CD4-positive, alpha-beta T cell treated with Interleukin-6 at 100 ng/mL for 8 hours (primary cell): ENCODE measurements around the gene CHRND.
"Not testable (repeated sequence)": the region's sequence is repeated elsewhere in the genome, so short reads cannot be mapped to it uniquely, and the experiment has no call there.

Source experiments
- DNase-seq: peaks from one replicate; pipeline ENCODE4 v3.0.0-alpha.2; 2020; ENCODE audit warnings: mixed read lengths, low spot score

Gene CHRND

GRCh38 chr2:232528746-232529460 lies 2.9 kb downstream of the CHRND start:
- no peak for DNase-seq

- DNase-seq, result no peak
Measured at GRCh38 chr2:232529806-232530547, 4.0 kb downstream of the CHRND start.

GRCh38 chr2:232530626-232531260 lies 4.8 kb downstream of the CHRND start:
- no peak for DNase-seq

GRCh38 chr2:232532419-232532818 lies 6.5 kb downstream of the CHRND start:
- DNase-seq, result no peak

GRCh38 chr2:232532821-232533220 lies 6.9 kb downstream of the CHRND start:
- DNase-seq, result not testable (repeated sequence)

GRCh38 chr2:232533944-232534710 lies 8.2 kb downstream of the CHRND start:
- DNase-seq, result no peak

GRCh38 chr2:232534940-232535651 lies 9.1 kb downstream of the CHRND start:
- DNase-seq, result no peak

- no peak for DNase-seq
Measured at GRCh38 chr2:232535761-232536530, 10.0 kb downstream of the CHRND start.

- no peak for DNase-seq
Measured at GRCh38 chr2:232537079-232537478, 11.1 kb downstream of the CHRND start.

GRCh38 chr2:232537499-232537898 lies 11.5 kb downstream of the CHRND start:
- no peak for DNase-seq

GRCh38 chr2:232538671-232539070 lies 12.7 kb downstream of the CHRND start:
- DNase-seq, result no peak

GRCh38 chr2:232539298-232540231 lies 13.6 kb downstream of the CHRND start, which contains the start of gene CHRNG:
Gene CHRNG, plus strand, starts transcription at chr2:232539692. Its CDS starts 56 bp downstream, at chr2:232539748.
- DNase-seq, result no peak

GRCh38 chr2:232540441-232541041 lies 14.6 kb downstream of the CHRND start:
- no peak for DNase-seq

GRCh38 chr2:232541195-232541960 lies 15.4 kb downstream of the CHRND start:
- DNase-seq, result no peak

GRCh38 chr2:232541961-232542714 lies 16.2 kb downstream of the CHRND start:
- DNase-seq, result no peak

GRCh38 chr2:232542715-232543467 lies 16.9 kb downstream of the CHRND start:
- no peak for DNase-seq

GRCh38 chr2:232543491-232543890 lies 17.5 kb downstream of the CHRND start:
- DNase-seq, result no peak
